Kidney epithelial cell (primary cell): ENCODE measurements around the gene NRIP1. TPM values are rescaled to one million over a fixed set of nuclear protein-coding genes. Genes with fewer than 3 reads are reported as not detected.

Experiments
- DNase-seq: peaks from one replicate; pipeline ENCODE4 v3.0.0-alpha.2; 2010; ENCODE audit warnings: low read depth
- H3K27me3 ChIP-seq: 2 replicates; pipeline ENCODE4 v1.6.0; 2011; ENCODE audit warnings: low read length; ENCODE audit not compliant: control insufficient read depth, insufficient read depth
- H3K36me3 ChIP-seq: 2 replicates; pipeline ENCODE4 v1.5.1; 2011; ENCODE audit warnings: low read length; ENCODE audit not compliant: control insufficient read depth, insufficient read depth
- H3K4me3 ChIP-seq: 2 replicates; pipeline ENCODE4 v1.5.1; 2011; ENCODE audit warnings: low read depth, mild to moderate bottlenecking, control low read depth, low read length
- total RNA-seq: library from RNA; depleted of rRNA; stranded (reverse); fragments of >200 nt; gene quantifications from 2 replicates; pipeline ENCODE4 v1.2.3, GENCODE V29; 2015
- TF ChIP-seq, protein P1 (sequence below): IDR thresholded peaks from 2 replicates; pipeline ENCODE4 v1.5.1; 2011; ENCODE audit warnings: mild to moderate bottlenecking, moderate library complexity, low read length, control low read depth, inconsistent platforms; ENCODE audit not compliant: insufficient read depth, poor library complexity, severe bottlenecking

Gene NRIP1
- total RNA-seq, 1 donor from 2014 or later = 52.6 TPM

DNA sequence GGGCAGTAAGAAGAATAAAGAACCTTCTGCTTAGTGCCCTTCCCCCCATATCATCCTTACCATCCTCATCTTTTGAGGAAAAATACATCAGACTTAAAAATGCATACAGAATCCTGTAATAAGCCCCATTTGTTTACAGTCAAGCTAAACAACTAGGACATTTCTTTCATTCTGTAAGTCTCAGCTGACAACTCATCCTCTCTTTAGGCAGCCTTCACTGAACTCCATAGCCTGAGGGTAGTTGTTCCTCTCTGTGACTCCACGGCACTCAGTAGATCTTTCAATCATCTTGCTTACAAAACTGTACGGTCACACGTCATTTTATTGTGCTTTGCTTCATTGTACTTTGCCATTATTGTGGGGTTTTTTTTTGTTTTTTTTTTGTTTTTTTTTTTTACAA lies 82.5 kb downstream of the NRIP1 start:
- TF ChIP-seq, protein P1, sequence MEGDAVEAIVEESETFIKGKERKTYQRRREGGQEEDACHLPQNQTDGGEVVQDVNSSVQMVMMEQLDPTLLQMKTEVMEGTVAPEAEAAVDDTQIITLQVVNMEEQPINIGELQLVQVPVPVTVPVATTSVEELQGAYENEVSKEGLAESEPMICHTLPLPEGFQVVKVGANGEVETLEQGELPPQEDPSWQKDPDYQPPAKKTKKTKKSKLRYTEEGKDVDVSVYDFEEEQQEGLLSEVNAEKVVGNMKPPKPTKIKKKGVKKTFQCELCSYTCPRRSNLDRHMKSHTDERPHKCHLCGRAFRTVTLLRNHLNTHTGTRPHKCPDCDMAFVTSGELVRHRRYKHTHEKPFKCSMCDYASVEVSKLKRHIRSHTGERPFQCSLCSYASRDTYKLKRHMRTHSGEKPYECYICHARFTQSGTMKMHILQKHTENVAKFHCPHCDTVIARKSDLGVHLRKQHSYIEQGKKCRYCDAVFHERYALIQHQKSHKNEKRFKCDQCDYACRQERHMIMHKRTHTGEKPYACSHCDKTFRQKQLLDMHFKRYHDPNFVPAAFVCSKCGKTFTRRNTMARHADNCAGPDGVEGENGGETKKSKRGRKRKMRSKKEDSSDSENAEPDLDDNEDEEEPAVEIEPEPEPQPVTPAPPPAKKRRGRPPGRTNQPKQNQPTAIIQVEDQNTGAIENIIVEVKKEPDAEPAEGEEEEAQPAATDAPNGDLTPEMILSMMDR = no peak
- Histone ChIP-seq H3K27me3 (no peaks in the 10 kb centered on the region), H3K4me3 (no peak overlapping the region), H3K36me3 (no peaks in the 10 kb centered on the region)
- DNase-seq = no peak

DNA sequence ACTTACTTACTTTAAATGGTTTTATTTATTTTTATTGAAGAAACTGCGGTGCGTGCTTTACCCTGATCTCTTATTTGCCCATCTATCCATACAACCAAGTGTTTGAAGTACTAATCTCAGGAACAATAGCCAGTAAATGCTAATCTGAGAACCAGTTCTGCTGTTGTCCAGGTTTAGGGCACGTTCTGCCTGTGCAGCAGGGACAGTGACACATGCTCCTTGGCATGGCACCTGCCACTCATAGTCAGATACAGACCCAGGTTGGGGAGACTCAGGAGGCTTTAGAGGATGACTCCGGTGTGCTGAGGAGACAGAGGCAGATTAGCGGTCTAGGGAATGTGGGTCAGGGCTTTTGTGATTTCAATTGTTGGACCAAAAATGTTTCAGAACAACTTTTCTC lies 83.6 kb downstream of the NRIP1 start:
- no peaks in the 10 kb centered on the region for H3K36me3 ChIP-seq
- no peak overlapping the region for H3K4me3 ChIP-seq
- no peaks in the 10 kb centered on the region for H3K27me3 ChIP-seq
- DNase-seq = no peak
- TF ChIP-seq, protein P1 = no peak

- no peaks in the 10 kb centered on the region for H3K36me3 ChIP-seq
- H3K4me3 ChIP-seq = no peak overlapping the region
- no peak for DNase-seq
- TF ChIP-seq, protein P1 = no peak
- H3K27me3 ChIP-seq = no peaks in the 10 kb centered on the region
These were observed 85.5 kb downstream of the NRIP1 start for GRCh38 chr21:14979264-14979663.

DNA sequence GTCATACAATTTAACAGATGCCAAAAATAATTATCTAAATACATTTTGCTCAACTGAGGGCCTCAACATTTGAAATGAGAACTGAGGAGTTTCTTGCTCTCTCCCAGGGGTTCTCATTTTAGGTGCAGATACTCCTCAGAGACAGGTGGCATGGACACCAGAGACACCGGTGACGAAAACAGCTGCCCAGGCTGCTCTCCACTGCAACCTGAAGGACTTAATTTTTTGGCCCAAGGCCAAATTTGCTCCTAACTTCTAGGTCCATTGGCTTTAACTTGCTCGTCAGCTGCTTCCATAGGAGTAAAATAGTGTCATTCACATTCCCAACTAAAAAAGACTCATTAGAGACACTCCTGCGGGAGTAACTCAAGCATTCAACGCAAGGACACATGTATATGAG lies 87.0 kb downstream of the NRIP1 start:
- no peak for DNase-seq
- Histone ChIP-seq H3K27me3 (no peaks in the 10 kb centered on the region), H3K36me3 (no peaks in the 10 kb centered on the region)

GRCh38 chr21:14975136-14975919 lies 89.5 kb downstream of the NRIP1 start:
- Histone ChIP-seq H3K27me3 (no peaks in the 10 kb centered on the region), H3K36me3 (no peaks in the 10 kb centered on the region), H3K4me3 (no peak overlapping the region)
- no peak for DNase-seq
- TF ChIP-seq, protein P1 = no peak

More for the DNA sequence above, 87.0 kb downstream of the NRIP1 start:
- TF ChIP-seq, protein P1 = no peak
- H3K4me3 ChIP-seq = no peak overlapping the region

GRCh38 chr21:14972678-14973077 lies 92.1 kb downstream of the NRIP1 start:
- Histone ChIP-seq H3K36me3 (peaks cover 2% of the 10 kb centered on the region), H3K4me3 (no peak overlapping the region), H3K27me3 (no peaks in the 10 kb centered on the region)
- no peak for DNase-seq
- TF ChIP-seq, protein P1 = no peak
